ENCODE measurements around the gene SYNPO2L.
A peak's percentile ranks its signal among the peaks of the same experiment; 100 is the strongest.
"Not testable (repeated sequence)": the region's sequence is repeated elsewhere in the genome, so short reads cannot be mapped to it uniquely, and the experiment has no call there.

Gene SYNPO2L

DNA sequence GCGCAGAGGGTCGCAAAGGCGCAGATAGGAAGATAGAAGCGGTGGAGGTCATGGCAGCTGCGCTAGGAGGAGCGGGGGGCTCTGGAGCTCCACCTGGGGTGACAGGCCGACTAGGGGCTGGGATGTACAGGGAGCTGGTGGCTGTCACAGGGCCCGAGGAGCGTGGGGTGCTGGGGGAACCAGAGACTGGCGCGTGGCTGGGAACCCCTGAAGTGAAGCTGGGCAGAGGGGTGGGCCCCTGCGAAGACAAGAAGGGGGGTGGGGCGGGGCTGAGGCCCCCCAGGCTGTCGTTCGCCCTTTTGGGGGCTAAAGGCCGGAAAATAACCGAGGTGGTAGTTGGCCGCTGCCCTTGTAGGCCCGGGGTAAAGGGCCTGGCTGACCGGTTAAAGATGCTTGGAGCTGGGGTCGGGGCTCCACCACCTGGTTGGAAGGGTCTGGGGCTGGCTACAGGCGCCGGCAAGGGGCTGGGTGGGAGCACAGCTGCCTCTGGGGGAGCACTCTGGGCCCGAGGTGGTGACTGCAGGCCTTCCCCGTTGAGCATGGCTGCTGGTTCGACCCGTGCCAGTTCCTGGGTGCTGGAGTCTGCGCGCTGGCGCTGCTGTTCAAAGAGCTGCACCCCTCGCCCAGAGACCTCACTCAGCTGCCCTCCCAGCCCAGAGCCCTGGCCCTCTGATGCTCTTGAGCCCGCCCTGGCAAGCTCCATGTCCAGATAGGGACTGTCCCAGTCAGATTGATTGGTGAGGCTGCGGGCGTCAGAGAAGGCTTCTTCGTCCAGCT lies 7.8 kb downstream of the SYNPO2L start:
- no peak for DNase-seq

DNA sequence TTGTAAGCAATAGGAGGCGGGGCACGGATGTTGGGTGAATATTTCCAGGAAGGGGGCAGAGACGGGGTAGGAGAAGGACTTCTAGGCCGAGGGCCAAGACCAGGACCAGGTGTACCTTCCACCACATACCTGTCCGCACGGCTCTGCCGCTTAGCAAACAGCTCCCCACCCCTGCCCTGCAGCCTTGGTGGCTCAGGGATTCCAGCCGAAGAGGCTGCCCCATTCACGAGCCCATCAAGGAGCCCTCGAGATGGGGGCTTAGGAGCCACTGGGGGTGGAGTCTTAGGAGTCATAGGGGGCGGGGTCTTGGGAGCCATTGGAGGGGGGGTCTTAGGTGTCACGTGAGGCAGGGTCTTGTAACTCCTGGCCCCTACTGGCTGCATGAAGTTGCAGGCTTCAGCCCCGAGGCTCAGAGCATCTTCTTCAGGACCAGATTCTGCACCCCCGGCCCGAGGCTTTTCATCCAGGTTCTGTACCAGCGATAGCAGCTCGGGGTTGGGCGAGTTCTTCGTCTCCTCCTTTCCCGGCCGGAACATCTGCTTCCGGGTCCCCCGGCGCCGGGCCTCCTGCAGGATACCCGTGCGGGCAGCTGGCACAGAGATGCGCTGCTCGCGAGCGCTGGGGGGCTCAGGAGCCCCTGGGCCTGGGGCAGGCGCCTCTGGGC lies 8.5 kb downstream of the SYNPO2L start:
- DNase-seq: peak; percentile 70

DNA sequence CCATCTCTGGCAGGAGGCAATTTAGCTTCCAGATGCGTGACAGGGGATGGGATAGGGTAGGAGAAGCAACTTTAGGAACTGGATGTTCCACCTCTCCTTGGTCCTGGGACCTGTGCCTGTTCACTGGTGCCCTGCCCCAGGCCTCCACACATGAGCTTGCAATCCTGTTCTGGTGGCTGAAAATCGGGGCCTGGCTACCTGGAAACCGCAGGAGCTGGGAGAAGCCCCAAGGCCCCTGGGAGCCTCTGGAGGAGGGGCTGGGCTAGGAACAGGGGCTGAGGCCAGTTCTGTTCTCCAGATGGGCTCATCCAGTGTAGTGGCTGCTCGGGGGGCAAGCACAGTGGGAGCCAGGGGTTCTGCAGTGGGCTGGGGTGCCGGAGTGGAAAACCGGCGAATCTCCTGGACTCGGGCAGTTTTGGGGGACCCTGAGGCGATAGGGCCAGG lies 9.2 kb downstream of the SYNPO2L start:
- DNase-seq: no peak

DNA sequence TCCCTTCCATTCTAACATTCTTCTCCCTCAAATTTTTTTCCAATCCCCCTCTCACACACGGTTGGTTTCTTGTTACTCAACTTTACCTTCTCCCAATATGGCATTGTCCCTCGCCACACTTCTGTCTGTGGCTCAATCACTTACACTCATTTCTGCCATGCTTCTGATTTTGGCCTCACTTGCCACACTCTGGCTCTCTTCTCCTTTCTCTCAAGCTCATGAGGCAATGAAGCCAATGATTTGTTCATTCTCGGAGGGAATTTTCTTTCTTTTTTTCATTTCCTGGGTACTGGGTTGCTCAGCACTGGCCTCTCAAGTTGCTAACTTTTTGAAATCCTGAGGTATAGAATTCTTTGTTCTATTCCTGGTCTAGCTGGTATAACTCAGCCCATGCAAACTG lies 10.6 kb downstream of the SYNPO2L start:
- DNase-seq: no peak

DNA sequence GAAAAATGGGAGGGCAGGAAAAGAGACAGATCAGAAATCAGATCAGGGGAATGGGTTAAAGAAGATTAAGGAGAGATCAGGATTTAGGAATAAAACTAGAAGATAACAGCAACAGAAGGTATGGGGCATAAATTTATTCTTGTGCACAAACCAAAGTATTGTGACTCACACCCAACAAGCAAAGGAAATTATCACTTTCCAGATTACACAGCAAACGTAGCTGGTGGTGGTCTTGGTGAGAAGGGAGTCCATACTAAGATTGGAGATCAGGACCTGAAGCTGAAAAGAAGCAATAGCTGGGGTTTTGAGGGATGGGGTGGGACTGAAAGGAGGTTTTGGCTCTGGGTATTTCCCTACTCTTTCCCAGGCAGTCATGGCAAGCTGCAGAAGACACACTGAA lies 11.1 kb downstream of the SYNPO2L start:
- no peak for DNase-seq

DNA sequence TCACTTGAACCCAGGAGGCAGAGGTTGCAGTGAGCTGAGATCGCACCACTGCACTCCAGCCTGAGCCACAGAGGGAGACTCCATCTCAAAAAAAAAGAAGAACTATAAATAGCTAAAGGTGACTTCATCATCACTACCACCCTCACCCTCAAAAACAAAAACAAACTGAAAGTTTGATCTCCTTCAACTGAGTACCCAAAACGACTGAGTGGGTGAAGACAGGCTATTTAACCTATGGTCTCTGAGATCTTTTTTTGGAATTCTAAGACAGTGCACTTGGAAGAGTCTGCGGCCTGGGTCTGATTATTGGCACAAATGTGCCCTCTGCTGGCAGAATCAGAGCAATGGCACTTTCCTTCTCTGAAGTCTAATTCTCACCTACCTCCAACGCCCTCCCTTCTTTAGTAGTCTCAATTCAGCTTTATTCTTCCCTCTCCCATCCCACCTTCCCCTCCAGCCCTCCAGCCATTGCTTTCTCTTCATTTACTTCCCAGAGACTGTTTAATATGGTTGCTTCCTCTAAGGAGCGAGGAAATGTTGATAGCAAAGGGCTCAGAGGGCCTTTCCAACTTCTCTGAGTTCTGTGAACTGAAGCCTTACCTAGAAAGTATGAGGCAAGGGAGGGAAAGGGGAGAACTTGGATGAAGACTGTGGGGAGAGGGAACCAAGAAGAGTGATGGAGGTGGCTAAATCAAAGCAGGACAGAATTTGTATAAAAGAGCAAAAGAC lies 11.7 kb downstream of the SYNPO2L start:
- peak; percentile 78 for DNase-seq

DNA sequence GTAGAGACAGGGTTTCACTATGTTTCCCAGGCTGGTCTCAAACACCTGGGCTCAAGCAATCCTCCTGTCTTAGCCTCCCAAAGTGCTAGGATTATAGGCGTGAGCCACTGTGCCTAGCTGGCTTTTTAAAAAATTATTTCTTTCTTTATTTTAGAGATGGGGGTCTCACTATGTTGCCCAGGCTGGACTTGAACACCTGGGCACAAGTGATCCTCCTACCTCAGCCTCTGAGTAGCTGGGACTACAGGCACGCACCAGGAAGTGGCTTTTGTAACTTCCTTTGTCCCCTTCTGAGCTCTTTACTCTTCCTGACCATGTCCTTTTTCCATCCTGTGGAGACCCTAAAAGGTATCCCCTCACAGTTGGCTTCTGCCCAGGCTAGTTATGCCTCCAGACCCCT lies 12.5 kb downstream of the SYNPO2L start:
- DNase-seq: no peak

DNA sequence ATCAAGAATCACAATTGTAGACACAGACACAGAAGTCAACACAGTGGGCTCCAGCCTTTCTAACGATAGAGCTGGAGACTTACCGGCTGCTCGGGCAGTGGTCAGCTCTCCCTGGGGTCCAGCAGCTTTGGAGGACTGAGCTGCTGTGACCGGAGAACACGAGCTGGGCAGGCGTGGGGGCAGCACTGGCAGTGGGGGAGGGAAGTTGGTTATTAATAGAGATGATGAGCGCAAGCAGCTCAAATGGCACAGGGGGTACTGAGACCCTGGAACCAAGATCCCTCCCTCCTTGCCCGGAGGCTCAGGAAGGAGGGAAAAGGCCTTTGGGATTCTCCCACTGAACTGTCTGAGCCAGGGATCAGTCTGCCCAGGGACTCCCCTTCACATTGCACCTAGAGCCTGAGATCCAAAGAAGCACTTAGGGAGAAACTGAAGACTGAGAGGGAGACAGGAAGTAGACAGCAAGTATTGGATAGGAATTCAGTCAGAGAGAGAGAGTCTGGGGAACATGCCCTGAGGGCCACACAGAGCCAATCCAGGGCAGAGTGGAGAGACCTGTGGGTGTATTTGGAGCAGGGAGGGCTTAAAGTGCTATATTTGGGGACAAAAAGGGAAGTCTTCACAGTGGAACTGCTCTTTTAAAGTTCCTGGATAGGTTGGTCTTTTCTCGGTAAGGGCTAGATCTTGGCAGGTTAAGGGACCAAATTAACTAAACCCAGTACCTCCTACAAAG lies 14.3 kb downstream of the SYNPO2L start, which contains the start of gene MYOZ1:
Gene MYOZ1, minus strand, starts transcription at position 147 of the 733 bp plus-strand sequence. CDS start 1,457 bp downstream, outside the sequence.
- DNase-seq: no peak

DNA sequence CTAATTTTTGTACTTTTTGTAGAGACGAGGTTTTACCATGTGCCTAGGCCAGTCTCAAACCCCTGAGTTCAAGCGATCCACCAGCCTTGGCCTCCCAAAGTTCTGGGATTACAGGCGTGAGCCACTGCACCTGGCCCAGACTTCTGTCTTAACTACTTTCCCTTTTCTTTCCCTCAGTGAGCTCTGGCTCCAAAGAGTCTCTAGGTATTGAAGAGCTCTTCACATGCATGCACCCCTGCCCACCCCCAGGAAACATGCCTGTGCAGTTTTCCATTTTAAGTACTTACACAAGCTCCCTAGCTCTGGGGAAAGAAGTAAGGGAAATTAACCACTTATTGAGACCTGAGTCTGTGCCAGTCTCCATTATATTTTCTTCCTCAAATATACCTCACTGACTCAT lies 16.5 kb downstream of the SYNPO2L start:
- no peak for DNase-seq

DNA sequence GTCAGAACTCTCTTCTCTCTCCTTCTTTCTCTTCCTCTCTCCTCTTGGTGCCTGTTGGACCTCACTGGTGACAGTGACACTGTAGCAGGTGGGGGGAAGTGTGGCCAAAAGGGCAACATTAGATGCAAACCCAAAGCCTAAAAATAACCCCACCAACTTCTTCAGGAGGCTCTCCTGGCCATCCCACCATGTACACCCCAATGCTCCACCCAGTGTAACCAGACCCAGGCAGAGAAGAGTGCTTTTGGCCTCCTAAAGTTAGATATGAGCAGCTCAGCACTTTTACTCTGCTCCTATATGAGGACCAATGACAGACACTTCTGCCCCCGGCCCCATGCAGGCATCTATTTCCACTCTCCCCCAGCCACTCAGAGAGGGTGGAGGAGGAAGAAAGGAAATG lies 20.0 kb downstream of the SYNPO2L start:
- no peak for DNase-seq

DNA sequence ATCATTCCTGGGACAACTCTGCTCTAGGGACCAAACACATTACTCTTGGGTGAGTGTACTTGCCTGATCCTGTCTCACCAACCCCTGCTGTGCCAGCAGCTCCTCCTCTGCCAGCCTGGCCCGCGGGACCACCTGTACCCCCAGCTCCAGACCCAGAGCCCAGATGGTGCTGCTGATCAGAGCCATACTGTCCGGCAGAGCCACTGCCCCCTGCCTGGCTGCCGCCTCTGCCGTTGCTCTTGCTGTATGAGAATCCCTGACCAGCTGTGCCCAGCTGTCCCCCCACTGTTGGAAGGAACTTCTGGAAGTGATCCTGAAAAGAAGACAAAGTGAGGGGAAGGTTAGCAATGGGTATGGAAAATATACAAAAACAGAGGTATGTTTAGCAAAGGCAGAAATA lies 21.4 kb downstream of the SYNPO2L start:
- no peak for DNase-seq

DNA sequence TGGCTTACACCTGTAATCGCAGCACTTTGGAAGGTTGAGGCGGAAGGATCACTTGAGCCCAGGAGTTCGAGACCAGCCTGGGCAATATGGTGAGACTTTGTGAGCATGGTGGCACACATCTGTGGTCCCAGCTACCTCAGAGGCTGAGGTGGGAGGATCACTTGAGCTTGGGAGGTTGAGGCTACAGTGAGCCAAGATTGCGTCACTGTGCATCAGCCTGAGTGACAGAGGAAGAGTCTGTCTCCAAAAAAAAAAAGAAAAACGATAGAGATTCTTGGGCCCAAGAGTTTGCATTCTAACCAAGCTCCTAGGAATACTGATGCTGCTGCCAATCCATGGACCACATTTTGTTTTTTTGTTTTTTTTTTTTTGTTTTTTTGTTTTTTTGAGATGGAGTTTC lies 26.7 kb downstream of the SYNPO2L start:
- no peak for DNase-seq

DNA sequence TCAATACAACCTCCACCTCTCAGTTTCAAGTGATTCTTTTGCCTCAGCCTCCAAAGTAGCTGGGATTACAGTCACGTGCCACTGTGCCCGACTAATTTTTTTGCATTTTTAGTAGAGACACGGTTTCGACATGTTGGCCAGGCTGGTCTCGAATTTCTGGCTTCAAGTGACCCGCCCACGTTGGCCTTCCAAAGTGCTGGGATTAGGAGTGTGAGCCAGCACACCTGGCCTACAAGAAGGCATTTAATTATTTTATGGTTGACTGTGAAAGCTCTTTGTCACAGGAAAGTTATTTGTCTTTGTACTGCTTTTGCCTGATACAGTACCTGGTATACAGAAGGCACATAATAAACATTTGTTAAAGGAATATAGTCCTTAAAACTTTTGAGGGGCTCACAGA lies 27.4 kb downstream of the SYNPO2L start:
- no peak for DNase-seq

DNA sequence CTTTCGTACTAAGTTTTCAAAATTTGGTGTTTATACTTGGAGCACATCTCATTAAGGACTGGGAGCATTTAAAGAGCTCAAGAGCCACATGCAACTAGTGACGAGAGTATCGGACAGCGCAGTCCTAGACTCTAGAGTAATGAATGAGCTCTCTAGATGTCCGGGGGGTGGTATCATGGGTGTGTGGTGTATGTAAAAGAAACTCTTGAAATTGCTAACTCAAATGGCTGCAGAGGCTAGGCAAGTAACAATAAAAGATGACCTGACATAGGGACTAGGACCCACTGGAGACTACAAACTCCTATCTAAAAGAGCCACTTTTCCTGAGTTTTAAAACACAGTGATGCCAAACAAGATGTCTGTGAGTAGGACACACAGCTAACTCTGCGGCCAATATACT lies 28.5 kb downstream of the SYNPO2L start:
- DNase-seq: no peak

DNA sequence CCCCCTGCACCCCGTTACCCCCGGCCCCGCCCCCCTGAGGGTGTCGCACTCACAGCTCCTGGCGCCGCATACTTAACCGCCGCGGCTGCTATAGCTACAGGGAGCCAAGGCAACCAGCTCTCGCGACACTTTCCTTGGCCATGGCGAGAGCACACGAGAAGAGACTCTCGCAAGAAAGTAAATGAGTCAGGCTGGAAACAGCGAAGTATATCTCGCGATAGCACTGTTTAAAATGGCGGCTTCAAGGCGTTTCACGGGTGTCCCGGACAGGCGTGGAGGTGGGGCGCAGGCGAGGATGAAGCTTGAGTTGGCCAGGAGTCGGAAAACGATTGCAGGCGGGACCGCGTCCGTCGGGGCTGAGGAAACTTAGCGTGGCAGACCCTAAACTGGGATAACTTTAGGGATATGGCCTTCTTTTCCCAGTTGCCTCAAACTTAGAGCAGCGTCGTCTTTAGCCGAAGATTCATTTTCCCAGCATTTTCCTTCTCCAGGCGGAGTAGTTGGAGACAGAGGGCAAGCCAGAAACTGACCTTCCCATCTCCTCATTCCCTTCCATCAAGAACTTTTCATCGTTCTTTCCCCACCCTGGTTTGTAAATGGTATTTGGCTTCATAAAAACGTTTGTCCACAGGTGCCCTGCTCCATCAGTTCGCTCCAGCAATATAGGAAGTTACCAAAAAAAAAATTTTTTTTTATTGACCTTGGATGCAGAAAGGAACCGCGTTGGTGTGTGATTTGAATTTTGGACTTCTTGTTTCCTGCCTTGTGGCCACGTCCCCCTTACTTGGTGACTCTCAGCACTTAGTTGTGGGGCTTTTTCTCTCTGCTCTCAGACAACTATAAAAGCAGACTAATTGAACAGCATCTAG lies 29.7 kb downstream of the SYNPO2L start:
- DNase-seq: peak; percentile 96

DNA sequence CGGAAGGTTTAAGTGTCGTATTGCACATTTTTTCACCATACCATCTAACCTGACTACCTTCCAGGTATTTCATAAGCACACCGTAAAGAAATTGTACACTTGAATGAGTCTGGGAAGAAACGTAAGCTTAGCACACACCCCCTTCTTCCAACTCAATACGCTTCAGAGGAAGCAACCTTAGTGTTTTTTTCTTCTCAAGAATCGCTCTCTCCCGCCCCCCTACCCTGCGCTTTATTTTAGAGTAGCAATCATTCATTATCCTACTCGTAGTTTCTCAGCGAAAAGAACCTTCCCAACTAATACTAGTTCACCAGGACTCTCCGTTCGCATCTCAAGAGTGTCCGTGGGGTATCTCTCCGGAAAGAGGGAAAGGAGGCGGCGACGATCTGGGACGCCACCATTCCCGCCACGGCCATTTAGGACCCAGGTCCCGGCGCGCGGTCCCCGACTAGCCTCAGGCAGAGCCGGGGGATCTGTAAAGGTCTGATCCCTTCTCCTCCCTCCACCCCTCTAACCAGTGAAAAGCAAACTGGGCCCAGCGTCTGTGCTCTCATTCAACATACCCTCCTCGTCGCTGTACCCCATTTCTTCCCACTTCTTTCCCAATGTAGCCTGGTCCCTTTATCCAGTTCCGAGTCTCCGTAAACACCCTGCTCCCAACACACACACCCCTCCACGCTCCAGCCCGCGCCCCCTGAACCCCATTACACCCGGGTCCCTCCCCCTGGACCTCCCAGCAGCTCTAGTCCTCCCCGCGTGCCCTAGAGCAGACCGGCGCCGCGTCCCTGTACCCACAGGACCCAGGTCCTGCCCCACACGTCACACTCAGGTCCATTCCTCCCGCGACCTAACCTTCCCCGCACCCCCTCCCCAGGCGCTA lies 30.6 kb downstream of the SYNPO2L start:
- DNase-seq: peak; percentile 73

DNA sequence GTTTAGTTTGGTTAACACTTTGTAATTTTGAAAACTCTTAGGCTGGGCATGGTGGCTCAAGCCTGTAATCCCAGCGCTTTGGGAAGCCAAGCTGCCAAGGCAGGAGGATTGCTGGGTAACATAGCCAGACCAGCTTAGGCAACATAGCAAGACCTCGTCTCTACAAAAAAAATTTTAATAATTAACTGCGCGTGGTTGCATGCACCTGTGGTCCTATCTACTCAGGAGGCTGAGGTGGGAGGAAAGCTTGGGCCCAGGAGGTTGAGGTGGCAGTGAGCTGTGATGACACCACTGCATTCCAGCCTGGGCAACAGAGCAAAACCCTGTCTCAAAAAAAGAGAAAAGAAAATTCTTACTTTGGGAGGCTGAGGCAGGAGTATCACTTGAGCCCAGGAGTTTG lies 32.8 kb downstream of the SYNPO2L start:
- no peak for DNase-seq

DNA sequence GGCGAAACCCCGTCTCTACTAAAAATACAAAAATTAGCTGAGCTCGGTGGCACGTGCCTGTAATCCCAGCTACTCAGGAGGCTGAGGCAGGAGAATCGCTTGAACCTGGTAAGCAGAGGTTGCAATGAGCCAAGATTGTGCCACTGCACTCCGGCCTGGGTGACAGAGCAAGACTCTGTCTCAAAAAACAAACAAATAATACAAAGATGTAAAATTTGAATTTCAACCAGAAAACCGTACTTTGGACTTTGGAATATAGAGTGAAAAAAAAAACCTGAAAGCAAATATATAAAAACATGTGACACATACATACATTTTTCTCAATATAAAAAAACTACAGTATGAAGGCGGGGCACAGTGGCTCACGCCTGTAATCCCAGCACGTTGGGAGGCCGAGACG lies 34.9 kb downstream of the SYNPO2L start:
- not testable (repeated sequence) for DNase-seq

DNA sequence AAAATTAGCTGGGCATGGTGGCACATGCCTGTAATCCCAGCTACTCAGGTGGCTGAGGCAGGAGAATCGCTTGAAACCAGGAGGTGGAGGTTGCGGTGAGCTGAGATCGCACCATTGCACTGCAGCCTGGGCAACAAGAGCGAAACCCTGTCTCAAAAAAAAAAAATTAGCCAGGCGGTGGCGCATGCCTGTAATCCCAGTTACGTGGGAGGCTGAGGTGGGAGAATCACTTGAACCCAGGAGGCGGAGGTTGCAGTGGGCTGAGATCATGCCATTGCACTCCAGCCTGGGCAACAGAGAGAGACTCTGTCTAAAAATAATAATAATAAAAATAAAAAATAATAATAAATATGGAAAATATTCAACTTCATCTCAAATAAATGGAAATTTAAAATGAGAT lies 38.7 kb downstream of the SYNPO2L start:
- not testable (repeated sequence) for DNase-seq

DNA sequence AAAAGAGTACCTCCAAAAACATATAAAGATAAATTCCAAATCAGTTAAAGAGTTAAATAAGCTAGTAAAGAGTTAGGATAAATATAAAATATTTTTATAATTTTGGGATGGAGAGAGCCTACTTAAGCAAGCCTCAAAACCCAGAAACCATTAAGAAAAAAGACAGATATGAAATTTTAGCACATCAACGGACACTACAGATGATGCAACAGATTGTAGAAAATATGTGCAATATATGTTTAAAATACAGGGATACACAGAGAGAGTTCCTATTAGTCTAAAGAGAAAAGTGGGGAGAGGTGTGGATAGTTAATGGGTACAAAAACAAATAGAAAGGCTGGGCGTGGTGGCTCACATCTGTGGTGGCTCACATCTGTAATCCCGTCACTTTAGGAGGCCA lies 41.1 kb downstream of the SYNPO2L start:
- DNase-seq: no peak

DNA sequence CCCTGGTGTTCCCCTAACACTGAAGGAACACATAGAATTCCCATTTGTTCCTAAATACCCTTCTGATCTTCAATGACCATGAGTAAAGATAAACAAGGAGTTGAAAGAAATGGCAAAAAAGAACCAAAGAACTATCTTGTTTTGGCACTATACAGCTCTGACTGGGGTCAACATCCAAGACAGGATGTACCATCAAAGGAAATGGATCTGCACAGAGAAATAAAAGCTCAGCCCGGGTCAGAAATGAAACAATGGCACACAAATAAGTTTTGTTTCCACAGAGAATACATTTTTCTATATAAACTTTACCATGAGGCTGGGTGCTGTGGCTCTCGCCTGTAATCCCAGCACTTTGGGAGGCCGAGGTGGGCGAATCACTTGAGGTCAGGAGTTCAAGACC lies 46.7 kb downstream of the SYNPO2L start:
- DNase-seq: no peak
